ENCODE data around the gene CLDN6.

CLDN6 gene

DNA sequence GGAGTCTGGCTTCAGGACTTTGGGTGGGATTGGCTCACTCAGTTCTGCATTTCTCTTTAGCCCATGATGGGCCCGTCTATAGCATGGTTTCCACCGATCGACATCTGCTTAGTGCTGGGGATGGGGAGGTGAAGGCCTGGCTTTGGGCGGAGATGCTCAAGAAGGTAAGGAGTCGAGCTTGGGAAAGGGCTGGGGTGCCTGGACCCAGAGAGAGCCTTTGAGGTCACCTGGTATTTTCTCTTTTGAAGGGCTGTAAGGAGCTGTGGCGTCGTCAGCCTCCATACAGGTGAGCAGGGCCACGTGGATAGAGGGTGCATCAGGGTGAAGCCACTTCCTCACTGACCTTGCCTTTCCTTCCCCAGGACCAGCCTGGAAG is 8.0 kb upstream of the CLDN6 start:
- no peak overlapping the region for H3K27ac ChIP-seq
- no peak for TF ChIP-seq ZFX (IDR thresholded peaks at IDR 0.05; ENCODE audit: borderline replicate concordance)
- TF ChIP-seq, protein P1, sequence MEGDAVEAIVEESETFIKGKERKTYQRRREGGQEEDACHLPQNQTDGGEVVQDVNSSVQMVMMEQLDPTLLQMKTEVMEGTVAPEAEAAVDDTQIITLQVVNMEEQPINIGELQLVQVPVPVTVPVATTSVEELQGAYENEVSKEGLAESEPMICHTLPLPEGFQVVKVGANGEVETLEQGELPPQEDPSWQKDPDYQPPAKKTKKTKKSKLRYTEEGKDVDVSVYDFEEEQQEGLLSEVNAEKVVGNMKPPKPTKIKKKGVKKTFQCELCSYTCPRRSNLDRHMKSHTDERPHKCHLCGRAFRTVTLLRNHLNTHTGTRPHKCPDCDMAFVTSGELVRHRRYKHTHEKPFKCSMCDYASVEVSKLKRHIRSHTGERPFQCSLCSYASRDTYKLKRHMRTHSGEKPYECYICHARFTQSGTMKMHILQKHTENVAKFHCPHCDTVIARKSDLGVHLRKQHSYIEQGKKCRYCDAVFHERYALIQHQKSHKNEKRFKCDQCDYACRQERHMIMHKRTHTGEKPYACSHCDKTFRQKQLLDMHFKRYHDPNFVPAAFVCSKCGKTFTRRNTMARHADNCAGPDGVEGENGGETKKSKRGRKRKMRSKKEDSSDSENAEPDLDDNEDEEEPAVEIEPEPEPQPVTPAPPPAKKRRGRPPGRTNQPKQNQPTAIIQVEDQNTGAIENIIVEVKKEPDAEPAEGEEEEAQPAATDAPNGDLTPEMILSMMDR (IDR thresholded peaks at IDR 0.05): no peak

DNA sequence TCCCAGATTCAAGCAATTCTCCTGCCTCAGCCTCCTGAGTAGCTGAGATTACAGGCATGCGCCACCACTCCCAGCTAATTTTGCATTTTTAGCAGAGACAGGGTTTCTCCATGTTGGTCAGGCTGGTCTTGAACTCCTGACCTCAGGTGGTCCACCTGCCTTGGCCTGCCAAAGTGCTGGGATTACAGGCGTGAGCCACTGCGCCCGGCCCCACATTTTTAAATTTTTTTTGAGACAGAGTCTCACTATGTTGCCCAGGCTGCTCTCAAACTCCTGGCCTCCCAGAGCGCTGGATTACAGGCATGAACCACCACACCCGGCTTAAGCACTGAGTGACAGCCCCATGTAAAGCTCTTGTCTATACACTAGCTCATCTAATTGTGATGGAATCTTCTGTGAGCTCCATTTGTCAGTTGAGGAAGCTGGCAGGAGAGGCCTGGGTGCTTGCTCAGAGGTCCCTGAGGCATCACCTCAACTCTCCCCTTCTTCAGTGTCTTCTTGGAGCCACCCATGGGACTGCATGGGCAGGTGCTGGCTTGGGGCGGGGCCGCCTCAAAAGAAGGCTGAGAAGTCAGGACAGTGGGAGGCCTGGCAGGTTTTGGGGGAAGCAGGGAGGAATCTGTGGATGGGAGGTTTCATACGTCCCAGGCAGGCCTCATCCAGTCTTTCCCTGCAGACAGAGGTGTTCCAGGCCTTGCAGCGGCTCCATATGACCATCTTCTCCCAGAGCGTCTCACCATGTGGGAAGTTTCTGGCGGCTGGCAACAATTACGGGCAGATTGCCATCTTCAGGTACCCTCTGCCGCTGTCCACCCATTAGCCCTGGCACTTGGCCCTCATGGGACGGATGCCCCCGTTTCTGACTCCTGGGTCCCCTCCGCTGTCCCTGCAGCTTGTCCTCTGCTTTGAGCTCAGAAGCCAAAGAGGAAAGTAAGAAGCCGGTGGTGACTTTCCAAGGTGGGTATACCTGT is 7.3 kb upstream of the CLDN6 start:
- no peak for TF ChIP-seq ZFX (IDR thresholded peaks at IDR 0.05; ENCODE audit: borderline replicate concordance)
- TF ChIP-seq, protein P1 (IDR thresholded peaks at IDR 0.05): no peak
- peak overlapping the region; percentile 88 for H3K27ac ChIP-seq

DNA sequence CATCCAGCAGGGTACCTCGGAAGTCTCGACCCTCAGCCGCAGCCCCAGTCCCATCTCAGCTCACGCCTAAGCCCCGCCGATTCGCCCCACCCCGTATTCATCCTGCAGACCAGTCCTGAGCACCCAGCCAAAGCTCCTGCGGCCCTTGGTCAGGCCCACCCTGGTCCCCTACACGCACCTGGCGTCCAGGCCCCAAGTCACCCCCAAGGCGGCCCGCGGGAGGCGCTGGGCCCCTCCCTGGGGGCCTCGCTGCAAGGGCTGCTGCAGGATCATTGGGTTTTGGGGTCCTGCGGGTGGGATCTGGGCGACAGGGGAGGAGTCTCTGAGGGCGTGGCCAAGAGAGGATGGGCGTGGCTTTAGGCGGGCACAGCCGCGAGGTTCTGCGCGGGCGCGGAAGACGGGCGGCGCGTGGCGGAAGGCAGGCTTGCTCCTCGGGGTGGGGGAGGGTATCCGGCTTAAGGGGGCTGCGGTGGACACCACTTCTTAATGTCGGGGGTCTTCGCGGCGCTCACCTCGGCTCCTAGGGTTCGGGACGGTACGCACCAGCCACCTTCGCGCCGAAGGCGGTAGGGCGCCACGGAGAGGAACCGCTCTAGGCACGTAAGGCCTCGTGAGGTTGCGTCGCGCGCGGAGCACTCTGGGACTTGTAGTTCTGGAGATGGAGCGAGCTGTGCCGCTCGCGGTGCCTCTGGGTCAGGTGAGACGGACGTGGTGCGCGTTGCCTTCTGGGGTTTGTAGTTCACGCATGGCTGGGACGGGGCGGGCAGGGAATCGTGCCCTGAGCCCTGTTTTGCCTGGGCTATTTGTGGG is 5.9 kb upstream of the CLDN6 start, which contains the start of the genes HCFC1R1 and THOC6:
TSS of gene HCFC1R1 (minus strand) at position 274 of the 810 bp plus-strand sequence. CDS start at position 273, 1 bp downstream.
TSS of gene THOC6 (plus strand) at position 367 of the 810 bp plus-strand sequence. CDS start at position 659, 292 bp downstream.
- H3K27ac ChIP-seq: peak within 1 kb of the TSS; percentile 88
- TF ChIP-seq ZFX (IDR thresholded peaks at IDR 0.05; ENCODE audit: borderline replicate concordance): no peak
- TF ChIP-seq, protein P1 (IDR thresholded peaks at IDR 0.05): no peak

DNA sequence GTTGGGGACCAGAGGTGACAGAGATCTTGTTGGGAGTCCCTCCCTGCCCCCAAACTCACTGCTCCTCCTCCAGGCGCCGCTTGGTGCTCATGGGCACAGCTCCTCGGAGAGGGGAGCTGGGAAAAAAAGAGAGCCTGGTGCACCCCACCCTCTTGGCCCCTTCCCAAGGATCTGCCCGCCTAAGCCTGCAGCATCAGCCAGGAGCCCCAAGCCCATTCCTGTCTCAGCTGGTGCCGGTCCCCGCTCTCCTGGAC is 5.4 kb upstream of the CLDN6 start:
- TF ChIP-seq ZFX (IDR thresholded peaks at IDR 0.05; ENCODE audit: borderline replicate concordance): no peak
- TF ChIP-seq, protein P1 (IDR thresholded peaks at IDR 0.05): no peak
- peak overlapping the region; percentile 88 for H3K27ac ChIP-seq

DNA sequence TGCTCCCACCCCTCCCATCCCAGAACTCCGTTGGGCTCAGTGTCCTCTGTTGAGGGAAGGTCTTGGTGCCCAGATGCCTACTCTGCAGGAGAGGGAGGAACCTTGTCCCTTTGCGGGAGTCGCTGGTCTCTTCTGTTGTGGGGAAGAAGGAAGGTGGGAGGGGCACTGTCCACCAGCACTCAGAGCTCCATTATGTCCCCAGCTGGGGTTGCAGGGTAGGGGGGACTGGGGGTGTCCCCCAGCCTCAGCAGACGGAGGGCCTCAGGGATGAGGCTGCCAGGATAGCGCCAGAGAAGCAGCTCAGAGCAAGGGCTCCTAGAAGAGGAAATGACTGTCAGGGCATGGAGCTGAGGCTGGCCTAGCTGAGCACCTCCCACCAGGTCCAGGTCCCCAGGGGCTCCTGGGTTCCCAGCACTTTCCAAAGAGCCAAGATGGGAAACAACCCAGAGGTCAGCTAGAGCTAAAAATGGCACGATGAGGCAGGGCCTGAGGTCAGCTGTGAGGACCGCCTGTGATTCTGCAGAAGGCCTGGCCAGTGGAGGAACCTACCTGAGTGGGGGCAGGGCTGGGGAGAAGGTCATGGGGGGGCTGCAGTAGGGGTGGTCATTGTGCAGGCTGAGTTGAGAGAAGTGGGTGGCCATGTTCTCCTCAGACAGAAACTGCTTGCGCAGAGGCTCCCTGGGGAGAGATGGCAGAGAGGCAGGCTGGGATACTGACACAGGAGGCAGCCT is 4.9 kb upstream of the CLDN6 start:
- TF ChIP-seq ZFX (IDR thresholded peaks at IDR 0.05; ENCODE audit: borderline replicate concordance): no peak
- TF ChIP-seq, protein P1 (IDR thresholded peaks at IDR 0.05): no peak
- H3K27ac ChIP-seq: peak overlapping the region; percentile 88

DNA sequence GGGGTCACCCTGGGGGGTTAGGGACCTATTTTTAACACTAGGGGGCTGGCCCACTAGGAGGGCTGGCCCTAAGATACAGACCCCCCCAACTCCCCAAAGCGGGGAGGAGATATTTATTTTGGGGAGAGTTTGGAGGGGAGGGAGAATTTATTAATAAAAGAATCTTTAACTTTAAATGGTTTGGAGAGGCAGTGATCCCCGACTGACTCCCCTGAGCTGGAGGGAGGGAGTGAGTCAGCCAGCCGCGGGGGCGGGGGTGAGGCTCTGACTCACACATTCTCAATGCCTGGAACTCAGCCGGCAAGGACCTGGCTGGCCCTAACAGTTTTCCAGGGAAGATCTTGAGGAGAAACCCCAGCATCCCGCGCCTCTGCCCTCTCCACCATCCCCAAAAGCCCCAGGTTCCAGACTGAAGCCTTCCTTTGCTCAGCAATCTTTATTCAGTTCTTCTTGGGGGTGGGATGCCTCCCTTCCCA is 4.3 kb upstream of the CLDN6 start:
- no peak for TF ChIP-seq ZFX (IDR thresholded peaks at IDR 0.05; ENCODE audit: borderline replicate concordance)
- TF ChIP-seq, protein P1 (IDR thresholded peaks at IDR 0.05): no peak
- peak overlapping the region; percentile 88 for H3K27ac ChIP-seq

Measured in 22Rv1 (cell line).